ENCODE results near the gene GSTP1. TPM values are rescaled to one million over a fixed set of nuclear protein-coding genes. Genes with fewer than 3 reads are reported as not detected.

The GSTP1 gene
- polyA plus RNA-seq, 1 of the 3 experiments (the other 2 are of a cell fraction), result 745 TPM

GRCh38 chr11:67539550-67539949 lies 44.1 kb upstream of the GSTP1 start:
- TF ChIP-seq, protein P1, sequence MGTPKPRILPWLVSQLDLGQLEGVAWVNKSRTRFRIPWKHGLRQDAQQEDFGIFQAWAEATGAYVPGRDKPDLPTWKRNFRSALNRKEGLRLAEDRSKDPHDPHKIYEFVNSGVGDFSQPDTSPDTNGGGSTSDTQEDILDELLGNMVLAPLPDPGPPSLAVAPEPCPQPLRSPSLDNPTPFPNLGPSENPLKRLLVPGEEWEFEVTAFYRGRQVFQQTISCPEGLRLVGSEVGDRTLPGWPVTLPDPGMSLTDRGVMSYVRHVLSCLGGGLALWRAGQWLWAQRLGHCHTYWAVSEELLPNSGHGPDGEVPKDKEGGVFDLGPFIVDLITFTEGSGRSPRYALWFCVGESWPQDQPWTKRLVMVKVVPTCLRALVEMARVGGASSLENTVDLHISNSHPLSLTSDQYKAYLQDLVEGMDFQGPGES (IDR thresholded peaks at IDR 0.05; ENCODE audit: low read depth, low read length), result no peak
- TF ChIP-seq REST (IDR thresholded peaks at IDR 0.05; ENCODE audit: low read depth, low read length) (no peak), EP300 (IDR thresholded peaks at IDR 0.05; ENCODE audit: borderline replicate concordance in 1 of 2, low read depth in 1 of 2, low read length in 1 of 2) (no peak), FOXM1 (IDR thresholded peaks at IDR 0.05; ENCODE audit: low read depth) (no peak), USF1 (IDR thresholded peaks at IDR 0.05; ENCODE audit: borderline replicate concordance, low read depth) (no peak)
- TF ChIP-seq, protein P2, sequence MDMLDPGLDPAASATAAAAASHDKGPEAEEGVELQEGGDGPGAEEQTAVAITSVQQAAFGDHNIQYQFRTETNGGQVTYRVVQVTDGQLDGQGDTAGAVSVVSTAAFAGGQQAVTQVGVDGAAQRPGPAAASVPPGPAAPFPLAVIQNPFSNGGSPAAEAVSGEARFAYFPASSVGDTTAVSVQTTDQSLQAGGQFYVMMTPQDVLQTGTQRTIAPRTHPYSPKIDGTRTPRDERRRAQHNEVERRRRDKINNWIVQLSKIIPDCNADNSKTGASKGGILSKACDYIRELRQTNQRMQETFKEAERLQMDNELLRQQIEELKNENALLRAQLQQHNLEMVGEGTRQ (IDR thresholded peaks at IDR 0.05; ENCODE audit: borderline replicate concordance, low read depth, low read length), result no peak
- 49% methylated on average over 4 of the region's 4 CpGs for WGBS (ENCODE audit: low lambda C conversion rate)
- DNase-seq, result no peak
- H3F3A ChIP-seq (replicated peaks; ENCODE audit: insufficient read depth), result no peaks in the 10 kb centered on the region
- H3K27me3 ChIP-seq (ENCODE audit: insufficient read depth), result no peaks in the 10 kb centered on the region
- no peaks in the 10 kb centered on the region for H4K20me1 ChIP-seq (ENCODE audit: insufficient read depth)
- H3K4me1 ChIP-seq (ENCODE audit: control insufficient read depth in 1 of 2, insufficient read depth in 2 of 2, low read depth in 1 of 2, low read length in 1 of 2), result no peaks in the 10 kb centered on the region
- H3K9me3 ChIP-seq, result peaks cover 4% of the 10 kb centered on the region; the same call in 1 of the 2 replicates
- H3K79me2 ChIP-seq (ENCODE audit: insufficient read depth), result no peaks in the 10 kb centered on the region
- H3K9ac ChIP-seq, result no peak overlapping the region
- ChIA-PET POLR2A (no interaction called here), CTCF (interaction anchor here (0.6 kb wide), 1 partner anchor 194 kb away, joined by 3 read pairs; no protein-coding TSS in a partner anchor)
- H3K9me2 ChIP-seq, result no peaks in the 10 kb centered on the region
- H2AFZ ChIP-seq (ENCODE audit: low read depth), result no peak overlapping the region
- H3K4me3 ChIP-seq (ENCODE audit: low read depth in 2 of 2, low read length in 1 of 2), result no peak overlapping the region
- no peak overlapping the region for H3K4me2 ChIP-seq
- H3K27ac ChIP-seq (ENCODE audit: low read depth in 2 of 2, low read length in 1 of 2), result no peak overlapping the region
- H3K36me3 ChIP-seq (replicated peaks in 1 of 2; ENCODE audit: control insufficient read depth in 1 of 2, insufficient read depth in 2 of 2, low read length in 1 of 2), result no peaks in the 10 kb centered on the region

DNA sequence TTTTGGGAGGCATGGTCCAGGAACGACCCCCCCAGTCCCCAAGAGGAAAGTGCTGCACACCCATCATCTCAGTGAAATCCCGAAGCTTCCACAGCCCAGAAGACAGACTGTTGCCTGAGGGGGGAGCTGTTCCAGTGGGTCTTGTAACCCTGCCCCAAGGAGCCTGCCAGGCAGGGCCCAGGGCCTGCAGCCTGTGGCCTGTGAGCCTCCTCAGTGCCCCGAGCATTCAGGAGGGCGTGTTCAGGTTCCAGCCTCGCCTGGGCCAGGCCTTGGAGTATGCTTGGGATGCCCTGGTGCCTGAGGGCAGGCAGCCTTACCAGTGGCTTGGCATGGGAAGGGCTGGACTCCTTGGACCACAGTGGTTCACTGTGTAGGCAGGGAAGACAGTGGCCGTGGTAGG lies 42.4 kb upstream of the GSTP1 start:
- POLR2A ChIA-PET, result no interaction called here
- Histone ChIP-seq H3K79me2 (ENCODE audit: insufficient read depth) (no peaks in the 10 kb centered on the region), H3K9me3 (no peaks in the 10 kb centered on the region; the same call in 1 of the 2 replicates), H3K4me2 (no peak overlapping the region), H3K9me2 (no peaks in the 10 kb centered on the region), H3K9ac (no peak overlapping the region), H4K20me1 (ENCODE audit: insufficient read depth) (no peaks in the 10 kb centered on the region), H3K27ac (ENCODE audit: low read depth in 2 of 2, low read length in 1 of 2) (no peak overlapping the region), H3K36me3 (replicated peaks in 1 of 2; ENCODE audit: control insufficient read depth in 1 of 2, insufficient read depth in 2 of 2, low read length in 1 of 2) (no peaks in the 10 kb centered on the region), H3K27me3 (ENCODE audit: insufficient read depth) (no peaks in the 10 kb centered on the region), H2AFZ (ENCODE audit: low read depth) (no peak overlapping the region), H3K4me3 (ENCODE audit: low read depth in 2 of 2, low read length in 1 of 2) (no peak overlapping the region), H3F3A (replicated peaks; ENCODE audit: insufficient read depth) (no peaks in the 10 kb centered on the region), H3K4me1 (ENCODE audit: control insufficient read depth in 1 of 2, insufficient read depth in 2 of 2, low read depth in 1 of 2, low read length in 1 of 2) (no peaks in the 10 kb centered on the region)
- WGBS (ENCODE audit: low lambda C conversion rate), result no CpG with 5 or more reads among the region's 6 CpGs
- DNase-seq, result no peak
- CTCF ChIA-PET, result interaction anchor here (0.9 kb wide), 1 partner anchor 73 kb away, joined by 4 read pairs; no protein-coding TSS in a partner anchor
- no peak for TF ChIP-seq GABPA (IDR thresholded peaks at IDR 0.05; ENCODE audit: low read depth)
- TF ChIP-seq RCOR1 (IDR thresholded peaks at IDR 0.05; ENCODE audit: low read length), result no peak
- TF ChIP-seq TEAD4 (IDR thresholded peaks at IDR 0.05; ENCODE audit: borderline replicate concordance, insufficient read depth), result no peak
- no peak for TF ChIP-seq GATA2 (CRISPR knock-in tag; IDR thresholded peaks at IDR 0.05)
- no peak for TF ChIP-seq FOSL2 (IDR thresholded peaks at IDR 0.05; ENCODE audit: borderline replicate concordance, low read depth)
- TF ChIP-seq SMC3 (IDR thresholded peaks at IDR 0.05; ENCODE audit: low read depth, low read length), result no peak
- TF ChIP-seq, protein P2 (IDR thresholded peaks at IDR 0.05; ENCODE audit: borderline replicate concordance, low read depth, low read length), result no peak
- TF ChIP-seq, protein P1 (IDR thresholded peaks at IDR 0.05; ENCODE audit: low read depth, low read length), result no peak
